Suprapubic skin (tissue), 3 donors: ENCODE measurements around the gene SLC7A10.

Experiments
- CTCF ChIP-seq, 2 donors: fragments of 200-600 bp in 1 of 2; fragments of 450-650 bp in 1 of 2; sonication (generic) in 1 of 2; IDR thresholded peaks; one replicate each; pipeline ENCODE4 v1.5.1; 2016 to 2019; ENCODE audit warnings: antibody characterized with exemption in 2 of 2, mild to moderate bottlenecking in 1 of 2, moderate library complexity in 1 of 2
- EP300 ChIP-seq: sonication (generic); formaldehyde crosslinking; IDR thresholded peaks from one replicate; pipeline ENCODE4 v1.6.1; 2017; ENCODE audit warnings: antibody characterized with exemption
- POLR2A ChIP-seq, 2 donors: fragments of 450-650 bp; IDR thresholded peaks; one replicate each; pipeline ENCODE4 v1.6.1; 2017; ENCODE audit warnings: antibody characterized with exemption in 2 of 2, mild to moderate bottlenecking in 2 of 2, moderate library complexity in 2 of 2

- no peak for TF ChIP-seq CTCF (IDR thresholded peaks at IDR 0.05)
- no peak for TF ChIP-seq POLR2A (IDR thresholded peaks at IDR 0.05)
- no peak for TF ChIP-seq EP300
These were observed 22.1 kb downstream of the SLC7A10 start for GRCh38 chr19:33203529-33203928.
